Measurements from ENCODE around the gene ATP11A.

The ATP11A gene

DNA sequence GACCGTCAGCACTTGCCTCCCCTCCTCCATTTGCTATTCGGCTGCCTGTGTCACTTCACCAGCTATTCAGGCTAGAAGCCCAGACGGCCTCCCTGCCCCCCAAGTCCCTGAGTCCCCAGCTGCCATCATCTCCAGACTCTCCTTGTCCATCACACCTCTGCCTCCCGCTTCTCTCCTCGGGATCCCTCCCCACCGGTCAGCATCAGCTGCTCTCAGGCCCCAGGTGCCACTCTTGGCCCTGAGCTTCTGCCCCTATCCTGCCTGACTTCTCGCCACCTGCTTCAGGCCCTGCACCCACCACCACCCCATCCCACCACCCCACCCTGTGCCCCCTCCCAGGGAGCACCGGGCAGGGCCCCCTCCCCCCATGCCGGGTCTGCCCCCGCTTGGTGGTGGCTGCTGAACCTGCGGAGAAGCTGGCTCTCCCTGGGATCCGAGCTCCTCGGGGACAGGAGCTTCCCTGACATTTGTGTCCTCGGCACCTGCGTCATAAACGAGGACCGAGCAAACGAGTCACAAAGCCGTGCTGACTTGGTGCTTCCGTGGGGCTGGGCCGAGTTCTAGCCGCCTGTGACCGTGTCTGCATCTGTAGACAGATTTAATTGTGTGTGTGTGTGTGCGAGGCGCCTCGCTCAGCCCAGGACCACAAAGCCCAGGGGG, 208.9 kb downstream of the ATP11A start:
- no peak for DNase-seq

DNA sequence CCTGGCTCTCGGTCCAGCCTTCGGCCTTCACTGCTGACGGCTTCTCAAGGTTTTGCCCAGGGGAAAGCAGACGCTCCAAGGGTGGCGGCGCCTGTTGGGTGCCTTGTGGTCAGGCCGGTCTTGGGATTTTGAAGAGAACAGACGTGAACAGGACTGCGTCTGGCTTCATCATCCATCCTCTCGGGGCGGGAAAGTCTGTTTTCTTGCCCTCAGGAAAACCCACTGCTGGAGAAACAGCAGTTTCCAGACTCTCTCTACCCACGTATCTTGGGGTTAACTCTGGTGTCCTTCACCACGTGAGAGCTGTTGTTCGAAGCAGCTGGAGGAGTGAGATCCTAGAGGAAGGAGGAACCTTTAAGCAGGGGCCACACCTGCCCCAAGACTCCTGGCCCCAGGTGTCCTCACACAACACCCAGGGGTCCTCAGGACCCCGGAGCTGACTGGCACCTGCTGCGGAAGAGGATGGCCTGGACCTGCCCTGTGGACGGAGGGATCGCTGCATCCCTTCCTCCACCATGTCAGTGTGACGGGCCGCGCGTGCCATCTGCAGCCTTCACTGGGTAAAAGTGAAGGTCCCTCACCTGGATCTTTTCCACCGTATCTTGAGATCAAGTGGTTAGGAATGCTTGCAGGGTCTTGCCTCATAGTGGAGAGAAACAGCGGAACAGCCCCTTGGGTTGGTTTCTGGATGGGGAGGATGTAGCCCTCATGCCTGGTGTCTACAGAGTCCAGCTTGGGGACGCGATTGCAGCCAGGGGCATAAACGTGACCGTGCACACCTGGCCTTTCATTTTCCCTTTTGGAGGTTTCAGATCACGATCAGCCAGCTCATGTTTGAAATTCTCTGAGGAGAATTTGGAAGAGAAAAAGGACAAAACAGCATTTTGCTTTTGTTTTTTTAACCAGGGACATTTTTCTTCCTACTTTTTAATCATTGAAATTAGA, 209.7 kb downstream of the ATP11A start:
- DNase-seq, result no peak

- no peak for DNase-seq
Measured at GRCh38 chr13:112900226-112900600, 210.4 kb downstream of the ATP11A start.

DNA sequence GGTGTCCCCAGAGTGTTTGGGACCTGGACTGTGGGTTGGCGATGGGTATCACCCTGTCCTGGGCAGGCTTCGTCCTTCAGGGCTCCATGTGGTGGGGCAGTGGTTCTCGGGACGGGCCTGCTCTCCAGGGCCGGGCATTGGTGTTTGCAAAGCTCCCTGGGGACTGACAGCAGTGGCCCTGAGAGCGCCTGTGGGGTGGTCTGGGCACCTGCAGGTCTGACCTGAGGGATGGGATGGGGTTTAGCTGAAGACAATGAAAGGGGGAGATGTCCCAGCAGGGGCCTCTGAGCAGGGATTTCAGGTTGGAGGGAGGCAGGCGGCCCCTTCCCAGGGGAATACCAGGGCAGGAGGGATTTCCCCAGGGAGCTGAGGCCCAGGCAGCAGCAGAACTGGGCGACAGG, 210.9 kb downstream of the ATP11A start:
- no peak for DNase-seq

- no peak for DNase-seq
Measured at GRCh38 chr13:112902101-112902651, 212.3 kb downstream of the ATP11A start.

DNA sequence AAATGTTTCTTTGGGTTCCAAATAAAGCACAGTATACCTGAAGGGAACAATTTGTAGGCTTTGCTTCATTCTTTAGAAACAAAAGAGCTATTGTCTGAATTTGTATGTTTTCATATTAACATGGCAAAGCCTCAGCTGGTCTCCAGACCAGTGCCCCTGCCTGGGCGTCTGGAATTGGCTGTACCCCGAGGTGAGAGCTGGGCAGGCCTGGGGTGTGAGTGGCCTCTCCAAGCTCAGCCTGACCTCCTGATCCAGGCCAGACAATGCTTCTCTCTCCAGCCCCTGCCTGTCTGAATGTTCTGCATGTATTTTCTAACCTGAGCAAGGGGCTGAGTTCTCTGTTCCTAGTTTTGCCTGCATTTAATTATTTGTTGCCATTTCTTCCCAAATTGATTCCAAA, 212.8 kb downstream of the ATP11A start:
- no peak for DNase-seq

GRCh38 chr13:112903071-112903577, 213.3 kb downstream of the ATP11A start:
- DNase-seq, result no peak

- no peak for DNase-seq
Measured at GRCh38 chr13:112903606-112904195, 213.9 kb downstream of the ATP11A start.

GRCh38 chr13:112904436-112904960, 214.7 kb downstream of the ATP11A start:
- no peak for DNase-seq

DNA sequence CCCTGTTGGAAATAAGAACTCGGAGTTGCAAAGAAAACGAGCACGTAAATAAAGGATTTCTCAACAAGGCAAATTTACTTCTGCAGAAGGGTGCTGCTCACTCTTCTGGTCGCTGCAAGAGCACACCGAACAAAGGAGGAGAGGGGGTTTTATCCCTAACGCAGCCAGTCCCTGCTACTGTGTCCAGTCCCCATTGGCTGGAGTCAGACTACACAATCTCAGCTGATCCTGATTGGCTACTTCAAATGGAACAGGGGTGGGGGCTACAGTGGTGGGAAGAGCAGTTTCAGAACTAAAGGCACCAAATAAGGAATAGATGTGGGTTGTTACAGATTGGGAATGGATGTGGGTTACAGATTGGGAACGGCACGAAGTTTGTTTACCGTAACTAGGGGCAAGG, 215.2 kb downstream of the ATP11A start:
- no peak for DNase-seq

- DNase-seq, result no peak
Measured at GRCh38 chr13:112905619-112905989, 215.8 kb downstream of the ATP11A start.

- DNase-seq, result no peak
Measured at GRCh38 chr13:112905990-112906641, 216.3 kb downstream of the ATP11A start.

- no peak for DNase-seq
Measured at GRCh38 chr13:112907286-112907685, 217.4 kb downstream of the ATP11A start.

DNA sequence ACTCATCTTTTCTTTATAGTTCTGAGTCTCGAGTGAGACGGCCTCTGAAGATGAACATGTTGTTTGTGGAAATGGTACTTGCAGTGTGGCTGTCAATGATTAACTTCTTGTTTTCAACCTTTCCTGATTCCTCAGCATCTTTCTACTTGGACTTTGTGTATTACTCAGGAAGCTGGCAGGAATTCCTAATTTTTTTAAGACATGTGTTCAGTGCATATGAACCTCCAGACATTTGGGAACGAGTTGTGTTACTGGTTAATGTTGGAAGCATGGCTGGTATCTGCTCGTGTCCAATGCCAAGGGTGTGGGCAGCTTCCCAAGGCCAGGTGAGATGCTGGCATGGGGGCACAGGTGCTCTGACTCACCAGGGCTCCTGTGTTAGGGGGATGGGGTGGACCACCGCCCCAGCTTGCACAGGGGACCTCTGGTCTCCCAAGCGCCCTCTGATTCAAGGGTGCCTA, 218.1 kb downstream of the ATP11A start:
- DNase-seq, result no peak

DNA sequence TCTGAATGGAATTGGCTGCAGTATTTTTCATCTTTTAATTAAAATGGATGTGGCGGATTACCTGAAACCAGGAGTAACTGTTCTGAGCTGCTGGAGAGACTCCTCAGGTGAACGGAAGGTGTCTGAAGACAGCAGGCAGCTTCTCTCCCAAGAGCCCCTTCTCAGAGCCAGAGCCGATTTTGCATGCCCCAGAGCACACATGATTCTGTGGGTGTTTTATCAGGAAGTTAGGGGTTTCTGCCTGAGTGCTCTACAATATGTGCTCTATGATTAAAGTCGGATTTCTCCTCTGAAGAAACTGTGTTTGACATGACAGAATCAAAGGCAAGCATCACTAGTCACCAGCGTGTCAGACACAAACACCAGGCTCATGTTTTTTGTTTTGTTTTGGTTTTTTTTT, 218.5 kb downstream of the ATP11A start:
- no peak for DNase-seq

- no peak for DNase-seq
Measured at GRCh38 chr13:112910016-112910415, 220.2 kb downstream of the ATP11A start.

- DNase-seq, result no peak
Measured at GRCh38 chr13:112910616-112911280, 220.9 kb downstream of the ATP11A start.

DNA sequence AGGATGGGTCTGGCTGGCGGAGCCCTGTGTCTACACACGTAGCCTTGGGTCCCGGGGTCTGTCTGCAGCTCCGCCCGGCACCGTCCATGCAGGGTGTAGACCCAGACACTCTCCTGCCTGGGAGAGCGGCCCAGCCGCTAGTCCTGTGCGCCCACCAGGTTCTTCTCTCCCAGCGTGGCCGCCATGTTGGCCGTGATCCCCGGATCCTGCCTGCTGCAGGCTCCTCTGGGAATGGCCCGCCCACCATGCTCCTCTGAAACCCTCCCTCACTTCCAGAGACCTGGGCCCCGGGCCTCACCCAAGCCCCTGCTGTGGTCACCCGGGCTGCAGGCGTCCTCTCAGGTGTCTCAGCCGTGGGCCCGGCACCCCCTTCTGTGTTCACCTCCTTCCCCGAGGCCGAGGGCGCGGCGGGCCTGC, 221.5 kb downstream of the ATP11A start:
- no peak for DNase-seq

GRCh38 chr13:112911883-112912282, 222.0 kb downstream of the ATP11A start:
- no peak for DNase-seq

DNA sequence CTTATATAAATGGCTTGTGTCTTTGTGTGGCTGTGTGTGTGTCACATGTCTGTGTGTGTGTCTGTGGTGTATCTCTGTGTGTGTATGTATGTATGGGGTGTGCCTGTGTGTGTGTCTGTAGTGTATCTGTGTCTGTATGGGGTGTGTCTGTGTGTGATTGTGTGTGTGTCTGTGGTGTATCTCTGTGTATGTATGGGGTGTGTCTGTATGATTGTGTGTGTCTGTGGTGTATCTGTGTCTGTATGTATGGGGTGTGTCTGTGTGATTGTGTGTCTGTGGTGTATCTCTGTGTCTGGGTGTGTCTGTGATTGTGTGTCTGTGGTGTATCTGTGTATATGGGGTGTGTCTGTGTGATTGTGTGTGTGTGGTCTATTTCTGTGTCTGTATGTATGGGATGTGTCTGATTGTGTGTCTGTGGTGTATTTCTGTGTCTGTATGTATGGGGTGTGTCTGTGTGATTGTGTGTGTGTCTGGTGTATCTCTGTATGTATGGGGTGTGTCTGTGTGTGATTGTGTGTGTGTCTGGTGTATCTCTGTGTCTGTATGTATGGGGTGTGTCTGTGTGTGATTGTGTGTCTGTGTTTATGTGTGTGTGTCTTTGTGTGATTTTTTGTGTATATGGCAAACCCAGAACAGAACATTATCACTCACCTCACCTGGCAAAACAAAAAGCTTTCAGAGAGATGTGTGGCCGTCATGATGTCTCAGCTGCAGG, 223.0 kb downstream of the ATP11A start:
- no peak for DNase-seq

DNA sequence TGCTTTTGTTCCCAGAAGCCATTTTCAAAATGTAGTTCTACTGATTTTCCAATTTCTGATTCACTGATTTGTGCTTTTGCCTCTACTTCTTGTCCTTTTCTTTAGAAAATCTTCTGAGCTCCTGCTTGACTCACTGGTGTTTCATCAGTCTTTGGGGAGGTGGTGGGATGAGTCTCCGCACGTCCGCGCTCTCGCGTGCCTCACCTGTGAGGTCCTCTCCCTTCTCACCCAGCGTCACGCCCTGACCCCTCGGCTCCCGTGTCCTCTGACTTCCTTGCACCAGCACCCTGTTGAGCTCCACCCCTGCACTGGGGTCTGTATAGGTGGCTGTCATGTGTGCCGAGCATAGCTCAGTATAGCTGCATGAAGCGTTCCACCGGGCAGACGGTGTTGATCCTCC, 226.5 kb downstream of the ATP11A start:
- no peak for DNase-seq

Measured in NCI-H1694 (cell line).